SK-N-SH (cell line): Measurements from ENCODE around the gene BORCS6. TPM values are rescaled to one million over a fixed set of nuclear protein-coding genes. Genes with fewer than 3 reads are reported as not detected.

Experiments used
- CTCF ChIA-PET: fragments of 300-600, 350-600 bp; formaldehyde crosslinking; extraction: SDS; loops from one replicate; lab custom pipeline; 2021; lab: Yijun Ruan, JAX
- POLR2A ChIA-PET: fragments of 350-600 bp; sonication (Branson Sonifier 250); formaldehyde crosslinking; extraction: SDS; loops from one replicate; lab custom pipeline; 2020; ENCODE audit warnings: antibody characterized with exemption, inconsistent platforms; lab: Yijun Ruan, JAX
- DNase-seq: peaks from one replicate; pipeline ENCODE4 v3.0.0; 2012
- H2AFZ ChIP-seq: fragments of 200-600 bp; sonication (generic); 2 replicates; pipeline ENCODE4 v1.8.1; 2016; ENCODE audit warnings: antibody characterized with exemption, mild to moderate bottlenecking, low read depth
- H3F3A ChIP-seq: fragments of 200-600 bp; sonication (generic); replicated peaks from 2 replicates; pipeline ENCODE3; 2016; ENCODE audit warnings: antibody characterized with exemption, mild to moderate bottlenecking; ENCODE audit not compliant: insufficient read depth
- H3K27ac ChIP-seq, 2 experiments: fragments of 200-500 bp in 1 of 2; fragments of 200-600 bp in 1 of 2; sonication (Bioruptor generic) in 1 of 2; sonication (generic), shearing (Covaris generic) in 1 of 2; 2 replicates each; pipeline versions ENCODE4 v1.5.1 to v1.6.1; 2014 to 2016; ENCODE audit warnings: low read depth in 2 of 2, inconsistent platforms in 1 of 2, low read length in 1 of 2, mild to moderate bottlenecking in 1 of 2, mixed read lengths in 1 of 2
- H3K27me3 ChIP-seq: fragments of 200-600 bp; sonication (generic), shearing (Covaris generic); 2 replicates; pipeline ENCODE4 v1.6.1; 2016; ENCODE audit warnings: mixed run types; ENCODE audit not compliant: insufficient read depth
- H3K36me3 ChIP-seq, 2 experiments: fragments of 200-500 bp in 1 of 2; fragments of 200-600 bp in 1 of 2; sonication (Bioruptor generic) in 1 of 2; sonication (generic) in 1 of 2; replicated peaks in 1 of 2; 2 replicates each; pipeline versions ENCODE3 to v1.5.1; 2014 to 2016; ENCODE audit warnings: low read length in 1 of 2, mild to moderate bottlenecking in 1 of 2; ENCODE audit not compliant: insufficient read depth in 2 of 2, control insufficient read depth in 1 of 2
- H3K4me1 ChIP-seq, 2 experiments: fragments of 200-500 bp in 1 of 2; fragments of 200-600 bp in 1 of 2; sonication (Bioruptor generic) in 1 of 2; sonication (generic), shearing (Covaris generic) in 1 of 2; 2 replicates each; pipeline versions ENCODE4 v1.5.1 to v1.6.1; 2014 to 2016; ENCODE audit warnings: low read depth in 1 of 2, low read length in 1 of 2, mixed run types in 1 of 2; ENCODE audit not compliant: insufficient read depth in 2 of 2, control insufficient read depth in 1 of 2
- H3K4me2 ChIP-seq: fragments of 200-600 bp; sonication (generic), shearing (Covaris generic); 2 replicates; pipeline ENCODE4 v1.6.1; 2017; ENCODE audit warnings: mixed run types
- H3K4me3 ChIP-seq, 2 experiments: fragments of 200-500 bp in 1 of 2; fragments of 200-600 bp in 1 of 2; sonication (Bioruptor generic) in 1 of 2; sonication (generic), shearing (Covaris generic) in 1 of 2; 2 replicates each; pipeline versions ENCODE4 v1.5.1 to v1.8.1; 2014 to 2016; ENCODE audit warnings: low read depth in 2 of 2, inconsistent platforms in 1 of 2, low read length in 1 of 2, mild to moderate bottlenecking in 1 of 2, mixed read lengths in 1 of 2, moderate library complexity in 1 of 2
- H3K79me2 ChIP-seq: fragments of 200-600 bp; sonication (generic); 2 replicates; pipeline ENCODE4 v1.8.1; 2017; ENCODE audit warnings: mild to moderate bottlenecking; ENCODE audit not compliant: insufficient read depth
- H3K9ac ChIP-seq: fragments of 200-600 bp; sonication (generic); 2 replicates; pipeline ENCODE4 v1.6.1; 2017; ENCODE audit warnings: mixed run types
- H3K9me2 ChIP-seq: fragments of 200-600 bp; sonication (generic); 2 replicates; pipeline ENCODE4 v1.6.1; 2017; ENCODE audit warnings: mixed run types
- H3K9me3 ChIP-seq: fragments of 200-600 bp; sonication (generic); 2 replicates; pipeline ENCODE4 v1.6.1; 2017; ENCODE audit warnings: mixed run types, mild to moderate bottlenecking, moderate library complexity
- H4K20me1 ChIP-seq: fragments of 200-600 bp; sonication (generic); 2 replicates; pipeline ENCODE4 v1.6.1; 2017; ENCODE audit warnings: mild to moderate bottlenecking, mixed run types; ENCODE audit not compliant: insufficient read depth
- CHD2 ChIP-seq: fragments of 150-350 bp; IDR thresholded peaks from 2 replicates; pipeline ENCODE4 v1.6.1; 2018; ENCODE audit warnings: low read length; ENCODE audit not compliant: partially characterized antibody
- CTCF ChIP-seq: fragments of 200-600 bp; sonication (generic); IDR thresholded peaks from 2 replicates; pipeline ENCODE4 v1.6.1; 2017; ENCODE audit warnings: antibody characterized with exemption, mild to moderate bottlenecking, moderate library complexity
- EP300 ChIP-seq, 2 experiments: IDR thresholded peaks; 2 replicates each; pipeline versions ENCODE4 v1.4.0 to v1.6.1; 2012; ENCODE audit warnings: borderline replicate concordance in 1 of 2, low read depth in 1 of 2, low read length in 1 of 2
- EZH2phosphoT487 ChIP-seq: fragments of 200-600 bp; sonication (generic); IDR thresholded peaks from 2 replicates; pipeline ENCODE4 v1.6.1; 2017; ENCODE audit warnings: low read depth, mixed run types, mild to moderate bottlenecking, antibody characterized with exemption, moderate library complexity, borderline replicate concordance
- FOXM1 ChIP-seq: IDR thresholded peaks from 2 replicates; pipeline ENCODE4 v1.4.0; 2012; ENCODE audit warnings: low read depth, mild to moderate bottlenecking
- GABPA ChIP-seq: IDR thresholded peaks from 2 replicates; pipeline ENCODE4 v1.4.0; 2012; ENCODE audit warnings: low read depth, mild to moderate bottlenecking
- IRF3 ChIP-seq: fragments of 150-350 bp; IDR thresholded peaks from 2 replicates; pipeline ENCODE4 v1.6.1; 2016; ENCODE audit warnings: mild to moderate bottlenecking, low read depth, low read length
- MAX ChIP-seq: IDR thresholded peaks from 2 replicates; pipeline ENCODE4 v1.4.0; 2012; ENCODE audit warnings: low read depth
- MEF2A ChIP-seq: IDR thresholded peaks from 2 replicates; pipeline ENCODE4 v1.4.0; 2012; ENCODE audit warnings: low read depth, borderline replicate concordance
- NFIC ChIP-seq: IDR thresholded peaks from 2 replicates; pipeline ENCODE4 v1.4.0; 2012; ENCODE audit warnings: borderline replicate concordance
- NRF1 ChIP-seq: IDR thresholded peaks from 2 replicates; pipeline ENCODE4 v1.6.1; 2012; ENCODE audit warnings: low read depth, mild to moderate bottlenecking, low read length
- PBX3 ChIP-seq: IDR thresholded peaks from 2 replicates; pipeline ENCODE4; 2012
- RXRA ChIP-seq: IDR thresholded peaks from 2 replicates; pipeline ENCODE4 v1.4.0; 2012; ENCODE audit warnings: low read depth, mild to moderate bottlenecking, borderline replicate concordance
- SMC3 ChIP-seq: IDR thresholded peaks from 2 replicates; pipeline ENCODE4 v1.6.1; 2012; ENCODE audit warnings: low read depth, low read length, improper control_type of control experiment
- TEAD4 ChIP-seq: IDR thresholded peaks from 2 replicates; pipeline ENCODE4 v1.4.0; 2012; ENCODE audit warnings: mild to moderate bottlenecking, borderline replicate concordance; ENCODE audit not compliant: insufficient read depth
- USF1 ChIP-seq: IDR thresholded peaks from 2 replicates; pipeline ENCODE4 v1.4.0; 2012; ENCODE audit warnings: low read depth, borderline replicate concordance
- YY1 ChIP-seq: IDR thresholded peaks from 2 replicates; pipeline ENCODE4 v1.4.0; 2012; ENCODE audit warnings: low read depth, mild to moderate bottlenecking
- WGBS: methylation state at CpG from one replicate; pipeline ENCODE4 v1.1.6; 2017; ENCODE audit warnings: low lambda C conversion rate; 5-methylcytosine and 5-hydroxymethylcytosine counted together
- polyA plus RNA-seq, 3 experiments: library from polyadenylated mRNA; depleted of rRNA; stranded (reverse); fragments of >200 nt; gene quantifications; 2 replicates each; pipeline ENCODE4 v1.2.3, GENCODE V29; 2012

BORCS6 gene
- polyA plus RNA-seq, 1 of the 3 experiments (the other 2 are of a cell fraction): 4.3 TPM

GRCh38 chr17:8234361-8235270 is 44.6 kb upstream of the BORCS6 start (continued):
- no peak for TF ChIP-seq CTCF

- no peaks in the 10 kb centered on the region for H3K9me3 ChIP-seq
- H3K4me3 ChIP-seq: no peak overlapping the region
- 86% methylated on average over 10 of the region's 10 CpGs for WGBS
- no peak for DNase-seq
- H3K4me2 ChIP-seq: no peak overlapping the region
- H3K79me2 ChIP-seq: no peaks in the 10 kb centered on the region
- no peak overlapping the region for H3K9ac ChIP-seq
- CTCF ChIA-PET: interaction anchor here (1.2 kb wide), 1 partner anchor 14 kb away, joined by 5 read pairs; no protein-coding TSS in a partner anchor
- H4K20me1 ChIP-seq: no peaks in the 10 kb centered on the region
- TF ChIP-seq NRF1 (no peak), YY1 (no peak), EP300 (IDR thresholded peaks at IDR 0.05; ENCODE audit: borderline replicate concordance in 1 of 2, low read depth in 1 of 2, low read length in 1 of 2) (no peak), GABPA (no peak), FOXM1 (no peak)
- no peaks in the 10 kb centered on the region for H3K27me3 ChIP-seq
- no peaks in the 10 kb centered on the region for H3K9me2 ChIP-seq
- H2AFZ ChIP-seq: no peak overlapping the region
- no peak overlapping the region for H3K27ac ChIP-seq
- peaks cover 0 to 10% of the 10 kb centered on the region in 2 experiments; a peak in 3 of 4 replicates for H3K4me1 ChIP-seq
- H3K36me3 ChIP-seq: peaks cover 12 to 67% of the 10 kb centered on the region in 2 experiments
- H3F3A ChIP-seq: peaks cover 10% of the 10 kb centered on the region
- POLR2A ChIA-PET: interaction anchor here (1.3 kb wide), 1 partner anchor 59 kb away, joined by 3 read pairs; no protein-coding TSS in a partner anchor
Measured at GRCh38 chr17:8231701-8232100, 41.7 kb upstream of the BORCS6 start.

- Histone ChIP-seq H3K4me2 (peak overlapping the region; percentile 60), H3K4me3 (peak overlapping the region; percentile 55), H3K27ac (peak overlapping the region; percentile 82 to 95)
Measured at GRCh38 chr17:8227238-8227581, 37.2 kb upstream of the BORCS6 start.

More at GRCh38 chr17:8227238-8227581, 37.2 kb upstream of the BORCS6 start:
- no peaks in the 10 kb centered on the region for H3K27me3 ChIP-seq
- peaks cover 8 to 23% of the 10 kb centered on the region in 2 experiments; a peak in 3 of 4 replicates for H3K4me1 ChIP-seq
- peak overlapping the region; percentile 55; the same call in 1 of the 2 replicates for H3K9ac ChIP-seq
- H3K9me3 ChIP-seq: no peaks in the 10 kb centered on the region
- H3K79me2 ChIP-seq: no peaks in the 10 kb centered on the region
- no peaks in the 10 kb centered on the region for H3K9me2 ChIP-seq
- 75% methylated on average over 3 of the region's 4 CpGs for WGBS
- peaks cover 35% of the 10 kb centered on the region for H3F3A ChIP-seq
- peaks cover 12 to 39% of the 10 kb centered on the region in 2 experiments for H3K36me3 ChIP-seq
- POLR2A ChIA-PET: interaction anchor here (0.6 to 1.4 kb wide), 8 partner anchors 8 to 108 kb away, joined by 3 to 7 read pairs (median 3); partner anchors contain the start of genes CTC1 and SLC25A35
- no peak for DNase-seq
- 0 out of 2 replicates have a peak, but pooled peaks cover 4% of the 10 kb centered on the region for H4K20me1 ChIP-seq
- no peak overlapping the region for H2AFZ ChIP-seq
- TF ChIP-seq RXRA (no peak), NRF1 (no peak), EZH2phosphoT487 (no peak), IRF3 (no peak), MAX (no peak), TEAD4 (no peak), PBX3 (no peak), EP300 (IDR thresholded peaks at IDR 0.05; ENCODE audit: borderline replicate concordance in 1 of 2, low read depth in 1 of 2, low read length in 1 of 2) (no peak), NFIC (no peak), MEF2A (no peak), USF1 (no peak), CHD2 (no peak), SMC3 (no peak)
- CTCF ChIA-PET: interaction anchor here (1.3 to 2.0 kb wide), 4 partner anchors 22 to 153 kb away, joined by 3 to 8 read pairs (median 5); partner anchors contain the start of genes PFAS and RANGRF
